ENCODE data around the gene LSM3. TPM values are rescaled to one million over a fixed set of nuclear protein-coding genes. Genes with fewer than 3 reads are reported as not detected.
A peak's percentile ranks its signal among the peaks of the same experiment; 100 is the strongest.

The LSM3 gene
- total and polyA plus RNA-seq, 9 donors: 7.9 to 18.6 (median 10.8) TPM

- 60 to 78% (median 62%) methylated on average over 4 of the region's 4 CpGs for WGBS, 3 donors
- H3K4me3 ChIP-seq: no peak overlapping the region
- no peaks in the 10 kb centered on the region for H3K27me3 ChIP-seq
- peaks cover 9% of the 10 kb centered on the region for H3K4me1 ChIP-seq (ENCODE audit: insufficient read depth)
- H3K9me3 ChIP-seq: no peaks in the 10 kb centered on the region
- H3K27ac ChIP-seq: no peak overlapping the region
- intact Hi-C loops (cut with DNase I): no loop called here
- no peak for TF ChIP-seq EP300 (IDR thresholded peaks at IDR 0.05)
- TF ChIP-seq POLR2A (IDR thresholded peaks at IDR 0.05): no peak
- TF ChIP-seq, protein P1, sequence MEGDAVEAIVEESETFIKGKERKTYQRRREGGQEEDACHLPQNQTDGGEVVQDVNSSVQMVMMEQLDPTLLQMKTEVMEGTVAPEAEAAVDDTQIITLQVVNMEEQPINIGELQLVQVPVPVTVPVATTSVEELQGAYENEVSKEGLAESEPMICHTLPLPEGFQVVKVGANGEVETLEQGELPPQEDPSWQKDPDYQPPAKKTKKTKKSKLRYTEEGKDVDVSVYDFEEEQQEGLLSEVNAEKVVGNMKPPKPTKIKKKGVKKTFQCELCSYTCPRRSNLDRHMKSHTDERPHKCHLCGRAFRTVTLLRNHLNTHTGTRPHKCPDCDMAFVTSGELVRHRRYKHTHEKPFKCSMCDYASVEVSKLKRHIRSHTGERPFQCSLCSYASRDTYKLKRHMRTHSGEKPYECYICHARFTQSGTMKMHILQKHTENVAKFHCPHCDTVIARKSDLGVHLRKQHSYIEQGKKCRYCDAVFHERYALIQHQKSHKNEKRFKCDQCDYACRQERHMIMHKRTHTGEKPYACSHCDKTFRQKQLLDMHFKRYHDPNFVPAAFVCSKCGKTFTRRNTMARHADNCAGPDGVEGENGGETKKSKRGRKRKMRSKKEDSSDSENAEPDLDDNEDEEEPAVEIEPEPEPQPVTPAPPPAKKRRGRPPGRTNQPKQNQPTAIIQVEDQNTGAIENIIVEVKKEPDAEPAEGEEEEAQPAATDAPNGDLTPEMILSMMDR (IDR thresholded peaks at IDR 0.05): no peak
- DNase-seq: no peak
- no peaks in the 10 kb centered on the region for H3K36me3 ChIP-seq
These were observed 53.4 kb downstream of the LSM3 start for GRCh38 chr3:14231998-14232501.

GRCh38 chr3:14234251-14235002 lies 55.8 kb downstream of the LSM3 start:
- Histone ChIP-seq H3K9me3 (no peaks in the 10 kb centered on the region), H3K4me1 (ENCODE audit: insufficient read depth) (peaks cover 8% of the 10 kb centered on the region), H3K27ac (no peak overlapping the region), H3K36me3 (no peaks in the 10 kb centered on the region), H3K27me3 (no peaks in the 10 kb centered on the region), H3K4me3 (no peak overlapping the region)
- intact Hi-C loops (cut with DNase I): no loop called here
- TF ChIP-seq POLR2A (IDR thresholded peaks at IDR 0.05): no peak
- TF ChIP-seq, protein P1 (IDR thresholded peaks at IDR 0.05): no peak
- no peak for TF ChIP-seq EP300 (IDR thresholded peaks at IDR 0.05)
- peak in 1 of 5 donors; percentile 67 for DNase-seq
- 78 to 83% (median 78%) methylated on average over 12 of the region's 12 CpGs for WGBS, 3 donors

- Histone ChIP-seq H3K36me3 (no peaks in the 10 kb centered on the region), H3K9me3 (no peaks in the 10 kb centered on the region), H3K4me3 (no peak overlapping the region), H3K4me1 (ENCODE audit: insufficient read depth) (peaks cover 6% of the 10 kb centered on the region), H3K27me3 (no peaks in the 10 kb centered on the region), H3K27ac (no peak overlapping the region)
- 41 to 57% (median 46%) methylated on average over 4 of the region's 4 CpGs for WGBS, 3 donors
- no peak for DNase-seq
- TF ChIP-seq POLR2A (IDR thresholded peaks at IDR 0.05): no peak
- TF ChIP-seq, protein P1 (IDR thresholded peaks at IDR 0.05): no peak
- intact Hi-C loops (cut with DNase I): no loop called here
These were observed 56.6 kb downstream of the LSM3 start for GRCh38 chr3:14235003-14235911.

GRCh38 chr3:14235912-14236295 lies 57.3 kb downstream of the LSM3 start:
- H3K27me3 ChIP-seq: no peaks in the 10 kb centered on the region
- no peak overlapping the region for H3K4me3 ChIP-seq
- TF ChIP-seq, protein P1 (IDR thresholded peaks at IDR 0.05): no peak
- no peak for TF ChIP-seq POLR2A (IDR thresholded peaks at IDR 0.05)
- no peak for TF ChIP-seq EP300 (IDR thresholded peaks at IDR 0.05)
- 15 to 41% (median 23%) methylated on average over 8 of the region's 8 CpGs for WGBS, 3 donors
- H3K36me3 ChIP-seq: no peaks in the 10 kb centered on the region
- intact Hi-C loops (cut with DNase I): no loop called here
- peak overlapping the region in 1 of 2 donors; percentile 4 for H3K27ac ChIP-seq
- H3K9me3 ChIP-seq: no peaks in the 10 kb centered on the region
- peaks cover 6% of the 10 kb centered on the region for H3K4me1 ChIP-seq (ENCODE audit: insufficient read depth)
- DNase-seq: no peak

All from ovary (tissue), 9 donors.